Peyer's patch (tissue), 4 donors: ENCODE data around the gene IRF2. TPM values are rescaled to one million over a fixed set of nuclear protein-coding genes. Genes with fewer than 3 reads are reported as not detected.
A peak's percentile ranks its signal among the peaks of the same experiment; 100 is the strongest.

Experiments used
- DNase-seq, 3 donors: peaks; one replicate each; pipeline ENCODE4 v3.0.0-alpha.2; 2017 to 2019
- H3K27ac ChIP-seq, 4 donors: fragments of 200-600 bp; sonication (generic); one replicate each; pipeline ENCODE4 v1.5.1; 2016 to 2019
- H3K27me3 ChIP-seq, 2 donors: fragments of 200-600 bp; sonication (generic); one replicate each; pipeline ENCODE4 v1.5.1; 2019
- H3K36me3 ChIP-seq, 3 donors: fragments of 200-600 bp; sonication (generic); one replicate each; pipeline ENCODE4 v1.5.1; 2016 to 2019
- H3K4me1 ChIP-seq, 4 donors: fragments of 200-600 bp; sonication (generic); one replicate each; pipeline ENCODE4 v1.5.1; 2016 to 2019
- H3K4me3 ChIP-seq, 4 donors: fragments of 200-600 bp; sonication (generic); 1 replicate in 3 of 4; 2 replicates in 1 of 4; pipeline ENCODE4 v1.5.1; 2016 to 2019; ENCODE audit warnings: mild to moderate bottlenecking in 1 of 4
- H3K9me3 ChIP-seq, 4 donors: fragments of 200-600 bp; sonication (generic); one replicate each; pipeline ENCODE4 v1.5.1; 2016 to 2019; ENCODE audit warnings: mild to moderate bottlenecking in 1 of 4
- CTCF ChIP-seq, 6 experiments: fragments of 450-650 bp in 4 of 6; fragments of 200-600 bp in 2 of 6; sonication (generic) in 1 of 6; IDR thresholded peaks; one replicate each; pipeline ENCODE4 v1.5.1; 2017 to 2019; ENCODE audit warnings: antibody characterized with exemption in 6 of 6, mild to moderate bottlenecking in 3 of 6, moderate library complexity in 1 of 6
- POLR2A ChIP-seq, 2 donors: fragments of 450-650 bp; IDR thresholded peaks; one replicate each; pipeline ENCODE4 v1.5.1; 2017; ENCODE audit warnings: antibody characterized with exemption in 2 of 2, mild to moderate bottlenecking in 2 of 2, moderate library complexity in 2 of 2
- total RNA-seq, 4 donors: library from RNA; depleted of rRNA; stranded (reverse); fragments of >200 nt; gene quantifications; one replicate each; pipeline ENCODE4 v1.1.0, GENCODE V29; 2016

IRF2 gene
- total RNA-seq, 4 donors from 2014 or later = 28.0 to 42.8 (median 39.2) TPM

DNA sequence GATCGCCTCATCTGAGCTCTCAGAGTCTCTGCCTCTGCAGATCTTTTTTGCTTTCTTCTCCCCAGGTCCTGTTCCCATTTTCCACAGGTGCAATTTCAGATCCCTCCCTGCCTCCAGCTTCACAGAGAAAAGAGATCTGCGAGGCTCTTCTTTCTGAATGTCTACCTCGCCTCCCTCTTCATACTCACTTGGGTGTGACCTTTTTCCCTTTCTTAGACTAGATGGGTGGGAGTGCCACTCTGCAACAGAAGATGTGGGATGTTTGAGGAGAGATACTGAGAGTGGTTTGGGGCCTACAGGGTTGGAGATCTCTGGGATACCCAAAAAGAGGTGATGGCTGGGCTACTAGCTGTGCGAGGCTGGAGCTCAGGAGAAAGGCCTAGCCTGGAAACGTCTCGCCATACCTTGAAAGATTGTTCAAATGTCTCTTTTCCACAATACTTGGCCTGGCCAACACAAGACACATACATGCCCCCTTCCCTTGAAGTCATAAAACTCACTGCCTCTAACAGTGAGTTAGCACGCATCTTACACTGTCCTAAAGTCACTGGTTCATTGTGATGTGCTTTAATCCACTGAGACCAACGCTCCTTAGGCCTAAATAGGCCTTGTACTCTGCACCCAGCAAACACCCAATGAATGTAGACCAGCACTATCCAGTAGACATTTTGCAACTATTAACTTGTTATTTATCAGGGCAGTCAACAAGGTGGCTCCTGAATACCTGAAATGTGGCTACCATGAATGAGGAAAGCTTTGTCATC, 33.6 kb downstream of the IRF2 start:
- Histone ChIP-seq H3K36me3 (no peaks in the 10 kb centered on the region), H3K27ac (peak overlapping the region in 1 of 4 donors; percentile 61), H3K4me1 (peaks cover 0 to 37% (median 6%) of the 10 kb centered on the region in 4 donors)

DNA sequence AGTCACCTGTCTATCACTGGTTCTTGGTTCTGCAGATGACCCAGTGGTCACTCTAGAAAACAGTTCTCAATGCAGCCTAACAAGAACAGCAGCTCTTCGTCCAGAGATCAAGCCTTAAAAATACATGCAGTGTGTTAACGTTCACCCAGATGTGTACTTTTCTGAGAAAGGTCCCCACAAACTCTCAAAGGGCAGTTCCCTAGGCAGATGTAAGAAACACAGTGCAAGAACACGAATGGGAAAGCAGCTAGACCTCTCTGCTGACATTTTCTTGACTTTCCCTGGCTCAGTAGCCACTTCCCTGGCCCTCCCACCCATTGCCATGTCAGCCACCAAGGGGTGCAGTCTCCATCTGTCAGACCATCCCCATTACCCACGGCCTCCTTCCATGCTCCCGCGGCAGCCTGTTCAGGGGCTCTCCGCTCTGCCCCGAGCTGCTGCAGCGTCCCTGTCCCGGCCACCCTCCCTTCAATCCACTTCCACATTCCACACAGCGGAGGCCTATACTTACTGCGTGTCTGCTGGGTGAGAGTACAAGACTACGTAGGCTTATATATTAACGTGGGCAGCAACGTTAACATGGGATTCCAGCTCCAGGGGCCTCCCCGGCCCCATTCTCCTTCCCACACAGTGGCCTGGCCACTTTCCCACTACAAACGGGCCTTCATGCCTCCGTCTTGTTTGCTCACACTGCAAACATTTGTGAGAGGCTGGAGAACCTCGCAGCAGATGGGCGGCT, 34.3 kb downstream of the IRF2 start:
- Histone ChIP-seq H3K9me3 (no peaks in the 10 kb centered on the region), H3K4me1 (peaks cover 0 to 36% (median 6%) of the 10 kb centered on the region in 4 donors), H3K4me3 (no peak overlapping the region), H3K27ac (peak overlapping the region in 1 of 4 donors; percentile 61), H3K27me3 (no peaks in the 10 kb centered on the region), H3K36me3 (no peaks in the 10 kb centered on the region)
- TF ChIP-seq POLR2A (IDR thresholded peaks at IDR 0.05) (no peak), CTCF (IDR thresholded peaks at IDR 0.05) (no peak)
- no peak for DNase-seq

More for the DNA sequence above, 33.6 kb downstream of the IRF2 start:
- no peaks in the 10 kb centered on the region for H3K9me3 ChIP-seq
- no peak overlapping the region for H3K4me3 ChIP-seq
- no peak for DNase-seq
- H3K27me3 ChIP-seq = no peaks in the 10 kb centered on the region
- TF ChIP-seq POLR2A (IDR thresholded peaks at IDR 0.05) (no peak), CTCF (IDR thresholded peaks at IDR 0.05) (no peak)

DNA sequence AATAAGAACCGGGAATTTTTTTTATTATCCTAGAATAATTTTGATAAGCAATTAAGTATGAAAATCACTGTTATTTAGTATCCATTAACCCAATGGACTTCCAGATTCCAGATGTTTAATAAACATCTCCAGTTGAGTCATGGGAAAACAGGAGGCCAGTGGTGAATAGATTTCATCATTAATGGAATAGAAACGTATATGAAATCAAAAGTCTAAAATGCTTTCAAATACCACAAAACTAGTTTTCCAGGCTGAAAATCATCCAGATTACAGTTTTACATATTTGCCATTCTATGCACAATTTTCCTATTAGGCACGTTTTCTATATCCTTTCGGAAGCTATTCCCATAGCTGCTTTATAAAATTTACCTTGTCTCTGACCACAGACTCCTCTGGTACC, 35.0 kb downstream of the IRF2 start:
- no peak overlapping the region for H3K4me3 ChIP-seq
- H3K4me1 ChIP-seq = peaks cover 0 to 32% (median 6%) of the 10 kb centered on the region in 4 donors
- no peaks in the 10 kb centered on the region for H3K9me3 ChIP-seq
- TF ChIP-seq POLR2A (IDR thresholded peaks at IDR 0.05) (no peak), CTCF (IDR thresholded peaks at IDR 0.05) (no peak)
- no peaks in the 10 kb centered on the region for H3K36me3 ChIP-seq
- no peak overlapping the region for H3K27ac ChIP-seq
- no peak for DNase-seq
- no peaks in the 10 kb centered on the region for H3K27me3 ChIP-seq

- Histone ChIP-seq H3K27ac (peak overlapping the region in 2 of 4 donors; percentile 11 to 16), H3K9me3 (no peaks in the 10 kb centered on the region), H3K36me3 (no peaks in the 10 kb centered on the region), H3K4me1 (peaks cover 0 to 32% (median 6%) of the 10 kb centered on the region in 4 donors), H3K4me3 (no peak overlapping the region), H3K27me3 (no peaks in the 10 kb centered on the region)
- TF ChIP-seq CTCF (IDR thresholded peaks at IDR 0.05) (no peak), POLR2A (IDR thresholded peaks at IDR 0.05) (no peak)
- DNase-seq = no peak
Observed at GRCh38 chr4:184438375-184438774, 36.0 kb downstream of the IRF2 start.

DNA sequence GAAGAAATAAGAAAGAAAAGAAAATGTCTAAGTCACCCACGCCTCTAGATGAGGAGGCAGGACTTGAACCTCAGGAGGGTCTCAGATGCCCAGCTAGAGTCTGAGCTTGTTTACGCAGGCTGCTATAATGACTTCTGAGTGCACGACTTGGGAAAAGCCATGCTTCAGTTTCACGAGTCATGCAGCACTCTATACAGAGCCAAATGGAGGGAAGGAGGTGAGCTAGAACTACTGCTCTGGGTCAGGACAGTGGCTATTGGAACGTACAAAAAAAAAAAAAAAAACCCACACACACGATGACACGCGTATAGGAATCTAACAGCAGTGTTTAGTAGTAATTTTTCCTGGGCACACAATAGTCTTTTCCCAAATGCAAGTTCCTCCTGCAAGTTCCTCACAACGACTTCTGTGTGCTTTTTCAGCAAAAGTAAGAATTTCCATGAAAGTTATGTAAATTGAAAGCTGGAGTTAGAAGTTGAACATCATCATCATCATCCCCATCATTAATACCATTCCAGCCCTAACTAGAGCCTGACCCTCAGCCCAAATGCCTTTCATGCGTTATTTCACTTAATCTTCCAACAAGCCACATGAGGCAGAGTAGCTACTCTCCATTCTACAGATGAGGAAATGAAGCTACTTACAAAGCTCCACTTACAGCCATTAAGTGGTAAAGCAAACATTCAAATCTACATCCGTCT, 36.6 kb downstream of the IRF2 start:
- no peaks in the 10 kb centered on the region for H3K9me3 ChIP-seq
- TF ChIP-seq CTCF (IDR thresholded peaks at IDR 0.05) (no peak), POLR2A (IDR thresholded peaks at IDR 0.05) (no peak)
- H3K36me3 ChIP-seq = no peaks in the 10 kb centered on the region
- H3K27me3 ChIP-seq = no peaks in the 10 kb centered on the region
- peaks cover 0 to 32% (median 6%) of the 10 kb centered on the region in 4 donors for H3K4me1 ChIP-seq
- no peak overlapping the region for H3K4me3 ChIP-seq
- no peak for DNase-seq
- peak overlapping the region in 2 of 4 donors; percentile 11 to 16 for H3K27ac ChIP-seq
